ENCODE data around the gene LDLRAD3.

DNA sequence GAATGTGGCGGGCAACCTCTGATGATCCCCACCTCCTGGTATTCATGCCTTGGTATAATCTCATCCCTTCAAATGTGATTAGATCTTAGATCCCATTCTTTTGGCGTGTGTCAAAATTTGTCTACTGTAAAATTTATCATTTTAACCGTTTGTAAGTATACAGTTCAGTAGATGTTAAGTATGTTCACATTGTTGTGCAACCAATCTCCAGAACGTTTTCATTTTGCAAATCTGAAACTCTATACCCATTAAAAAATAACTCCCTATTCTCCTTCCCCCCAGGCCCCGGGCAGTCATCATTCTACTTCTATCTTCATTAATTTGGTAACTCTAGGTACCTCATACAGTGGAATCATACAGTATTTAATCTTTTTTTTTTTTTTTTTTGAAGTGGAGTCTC lies 159.0 kb downstream of the LDLRAD3 start:
- no peak for TF ChIP-seq CTCF (IDR thresholded peaks at IDR 0.05)
- TF ChIP-seq POLR2A (IDR thresholded peaks at IDR 0.05), result no peak

Data from prostate gland (tissue), 2 donors.